ENCODE measurements around the gene HAPLN2. TPM values are rescaled to one million over a fixed set of nuclear protein-coding genes. Genes with fewer than 3 reads are reported as not detected.
A peak's percentile ranks its signal among the peaks of the same experiment; 100 is the strongest.
"Not testable (repeated sequence)": the region's sequence is repeated elsewhere in the genome, so short reads cannot be mapped to it uniquely, and the experiment has no call there.

HAPLN2 gene
- total RNA-seq, 4 donors from 2014 or later: 0.55 to 1.9 TPM; not detected in 2

DNA sequence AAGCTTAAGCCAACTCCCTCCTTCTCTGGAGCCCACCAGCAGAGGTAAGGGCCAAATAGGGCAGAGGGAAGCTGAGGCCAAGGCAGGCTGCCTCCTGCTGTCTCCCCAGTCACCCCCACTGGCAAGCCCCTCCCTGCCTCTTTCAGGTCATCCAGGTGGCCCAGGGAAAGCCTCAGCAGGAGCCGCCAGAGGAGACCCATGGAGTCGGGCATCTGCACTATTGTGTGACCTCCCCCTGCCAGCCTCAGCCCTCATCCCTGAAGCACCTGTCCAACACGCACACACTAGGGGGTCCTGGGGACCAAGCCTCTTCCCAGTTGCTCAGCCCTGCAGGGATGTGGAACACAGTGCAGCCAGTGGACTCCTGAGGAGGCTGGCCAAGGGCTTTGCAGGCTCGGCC lies 32.9 kb upstream of the HAPLN2 start:
- no peaks in the 10 kb centered on the region for H3K36me3 ChIP-seq
- no peaks in the 10 kb centered on the region for H3K9me3 ChIP-seq
- no peaks in the 10 kb centered on the region for H3K27me3 ChIP-seq
- intact Hi-C loops (cut with DNase I; ENCODE audit: low total_unique reads) (no loop called here), in situ Hi-C loops (cut with MboI; ENCODE audit: low pct_ligation_motif_present in 1 of 4, low pct_unique_long_range_greater_than_20kb in 1 of 4, low sequenced_read_pairs in 3 of 4) (no loop called here)
- TF ChIP-seq EP300 (IDR thresholded peaks at IDR 0.05; ENCODE audit: low read depth) (no peak), POLR2AphosphoS5 (IDR thresholded peaks at IDR 0.05) (no peak), POLR2A (IDR thresholded peaks at IDR 0.05) (no peak)
- TF ChIP-seq, protein P1, sequence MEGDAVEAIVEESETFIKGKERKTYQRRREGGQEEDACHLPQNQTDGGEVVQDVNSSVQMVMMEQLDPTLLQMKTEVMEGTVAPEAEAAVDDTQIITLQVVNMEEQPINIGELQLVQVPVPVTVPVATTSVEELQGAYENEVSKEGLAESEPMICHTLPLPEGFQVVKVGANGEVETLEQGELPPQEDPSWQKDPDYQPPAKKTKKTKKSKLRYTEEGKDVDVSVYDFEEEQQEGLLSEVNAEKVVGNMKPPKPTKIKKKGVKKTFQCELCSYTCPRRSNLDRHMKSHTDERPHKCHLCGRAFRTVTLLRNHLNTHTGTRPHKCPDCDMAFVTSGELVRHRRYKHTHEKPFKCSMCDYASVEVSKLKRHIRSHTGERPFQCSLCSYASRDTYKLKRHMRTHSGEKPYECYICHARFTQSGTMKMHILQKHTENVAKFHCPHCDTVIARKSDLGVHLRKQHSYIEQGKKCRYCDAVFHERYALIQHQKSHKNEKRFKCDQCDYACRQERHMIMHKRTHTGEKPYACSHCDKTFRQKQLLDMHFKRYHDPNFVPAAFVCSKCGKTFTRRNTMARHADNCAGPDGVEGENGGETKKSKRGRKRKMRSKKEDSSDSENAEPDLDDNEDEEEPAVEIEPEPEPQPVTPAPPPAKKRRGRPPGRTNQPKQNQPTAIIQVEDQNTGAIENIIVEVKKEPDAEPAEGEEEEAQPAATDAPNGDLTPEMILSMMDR (IDR thresholded peaks at IDR 0.05): no peak
- H3K4me1 ChIP-seq: peaks cover 4 to 9% (median 6%) of the 10 kb centered on the region in 4 donors
- H3K27ac ChIP-seq: no peak overlapping the region
- H3K4me3 ChIP-seq: no peak overlapping the region
- 60 to 61% methylated on average over 1 to 3 of the region's 4 CpGs for WGBS, 2 donors (ENCODE audit: low coverage in 1 of 2)
- no peak for DNase-seq

DNA sequence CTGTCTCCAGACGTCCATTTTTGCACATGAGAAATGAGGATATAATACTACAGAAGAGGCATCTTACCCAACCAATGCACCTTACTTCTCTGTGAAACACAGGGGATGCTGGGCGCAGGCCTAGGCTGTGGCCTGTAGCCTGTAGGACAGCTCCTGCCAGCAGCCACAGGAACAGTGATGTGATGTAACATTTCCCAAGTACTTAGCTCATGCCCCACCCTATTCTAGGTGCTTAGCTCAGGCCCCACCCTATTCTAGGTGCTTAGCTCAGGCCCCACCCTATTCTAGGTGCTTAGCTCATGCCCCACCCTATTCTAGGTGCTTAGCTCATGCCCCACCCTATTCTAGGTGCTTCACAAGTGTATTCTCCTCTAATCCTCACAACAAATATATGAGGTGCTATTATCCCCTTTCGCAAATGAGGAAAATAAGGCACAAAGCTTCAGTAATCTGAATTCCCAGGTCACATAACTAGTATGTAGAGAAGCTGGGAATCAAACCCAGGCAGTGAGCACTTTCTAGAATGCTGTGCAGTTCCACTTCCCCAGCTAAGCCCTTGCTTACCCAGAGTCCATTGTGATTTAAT lies 32.2 kb upstream of the HAPLN2 start:
- in situ Hi-C loops (cut with MboI; ENCODE audit: low pct_ligation_motif_present in 1 of 4, low pct_unique_long_range_greater_than_20kb in 1 of 4, low sequenced_read_pairs in 3 of 4) (no loop called here), intact Hi-C loops (cut with DNase I; ENCODE audit: low total_unique reads) (no loop called here)
- DNase-seq: peak; percentile 47
- no peaks in the 10 kb centered on the region for H3K27me3 ChIP-seq
- no peak overlapping the region for H3K4me3 ChIP-seq
- TF ChIP-seq, protein P1 (IDR thresholded peaks at IDR 0.05): no peak
- TF ChIP-seq POLR2AphosphoS5 (IDR thresholded peaks at IDR 0.05): peak in 1 of 3 donors; percentile 30
- peak; percentile 24 for TF ChIP-seq POLR2A (IDR thresholded peaks at IDR 0.05)
- TF ChIP-seq EP300 (IDR thresholded peaks at IDR 0.05; ENCODE audit: low read depth): no peak
- no peaks in the 10 kb centered on the region for H3K36me3 ChIP-seq
- peaks cover 4 to 10% (median 6%) of the 10 kb centered on the region in 4 donors for H3K4me1 ChIP-seq
- H3K27ac ChIP-seq: no peak overlapping the region
- WGBS, 2 donors (ENCODE audit: low coverage in 1 of 2): 87% methylated on average over 3 of the region's 3 CpGs; no CpG with 5 or more reads in 1 of the 2 donors
- no peaks in the 10 kb centered on the region for H3K9me3 ChIP-seq

DNA sequence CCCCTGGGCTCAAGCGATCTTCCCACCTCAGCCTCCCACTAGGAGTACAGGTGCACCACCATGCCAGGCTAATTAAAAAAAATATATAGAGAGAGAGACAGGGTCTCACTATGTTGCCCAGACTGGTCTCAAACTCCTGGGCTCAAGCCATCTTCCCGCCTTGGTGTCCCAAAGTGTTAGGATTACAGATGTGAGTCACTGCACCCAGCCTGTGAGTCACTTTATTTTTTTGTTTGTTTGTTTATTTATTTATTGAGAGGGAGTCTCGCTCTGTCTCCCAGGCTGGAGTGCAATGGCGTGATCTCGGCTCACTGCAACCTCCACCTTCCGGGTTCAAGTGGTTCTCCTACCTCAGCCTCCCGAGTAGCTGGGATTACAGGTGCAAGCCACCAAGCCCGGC lies 31.3 kb upstream of the HAPLN2 start:
- in situ Hi-C loops (cut with MboI; ENCODE audit: low pct_ligation_motif_present in 1 of 4, low pct_unique_long_range_greater_than_20kb in 1 of 4, low sequenced_read_pairs in 3 of 4); DNase-seq; H3K9me3 ChIP-seq; intact Hi-C loops (cut with DNase I; ENCODE audit: low total_unique reads); H3K4me3 ChIP-seq; H3K27me3 ChIP-seq; H3K36me3 ChIP-seq; H3K27ac ChIP-seq: not testable (repeated sequence)
- WGBS, 2 donors (ENCODE audit: low coverage in 1 of 2): 82 to 83% methylated on average over 4 to 8 of the region's 8 CpGs
- H3K4me1 ChIP-seq: peaks cover 9 to 18% (median 11%) of the 10 kb centered on the region in 4 donors

DNA sequence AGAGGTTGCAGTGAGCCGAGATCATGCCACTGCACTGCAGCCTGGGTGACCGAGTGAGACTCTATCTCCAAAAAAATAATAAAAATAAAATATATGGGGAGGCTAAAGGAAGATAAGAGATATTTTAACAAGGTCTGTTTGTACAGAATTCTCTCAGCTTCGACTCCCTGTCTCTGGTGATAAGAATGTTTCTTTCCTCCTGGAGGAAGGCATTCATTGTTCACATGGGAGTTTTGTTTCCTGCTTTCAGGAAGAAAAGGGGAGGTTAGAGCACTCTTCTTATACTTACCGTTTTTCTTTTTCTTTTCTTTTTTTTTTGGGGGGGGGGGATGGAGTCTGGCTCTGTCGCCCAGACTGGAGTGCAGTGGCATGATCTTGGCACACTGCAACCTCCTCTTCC lies 29.7 kb upstream of the HAPLN2 start:
- Histone ChIP-seq H3K27me3 (no peaks in the 10 kb centered on the region), H3K36me3 (no peaks in the 10 kb centered on the region), H3K27ac (no peak overlapping the region), H3K4me3 (no peak overlapping the region), H3K4me1 (peaks cover 9 to 14% (median 11%) of the 10 kb centered on the region in 4 donors), H3K9me3 (no peaks in the 10 kb centered on the region)
- WGBS, 2 donors (ENCODE audit: low coverage in 1 of 2): 76 to 80% methylated on average over 4 to 5 of the region's 5 CpGs
- DNase-seq: no peak
- in situ Hi-C loops (cut with MboI; ENCODE audit: low pct_ligation_motif_present in 1 of 4, low pct_unique_long_range_greater_than_20kb in 1 of 4, low sequenced_read_pairs in 3 of 4) (no loop called here), intact Hi-C loops (cut with DNase I; ENCODE audit: low total_unique reads) (no loop called here)
- TF ChIP-seq, protein P1 (IDR thresholded peaks at IDR 0.05): no peak
- TF ChIP-seq POLR2AphosphoS5 (IDR thresholded peaks at IDR 0.05): no peak
- no peak for TF ChIP-seq POLR2A (IDR thresholded peaks at IDR 0.05)
- TF ChIP-seq EP300 (IDR thresholded peaks at IDR 0.05; ENCODE audit: low read depth): no peak

Data from transverse colon (tissue), 4 donors.